GM06990 (cell line): ENCODE results near the gene COL11A1.

Source experiments
- DNase-seq: peaks from one replicate; pipeline ENCODE4 v3.0.0-alpha.2; 2011; ENCODE audit not compliant: insufficient read length; ENCODE audit errors: extremely low read depth
- H3K27me3 ChIP-seq: replicated peaks from 2 replicates; pipeline ENCODE4 v1.6.0; 2011; ENCODE audit warnings: low read length; ENCODE audit not compliant: control insufficient read depth, insufficient read depth
- H3K36me3 ChIP-seq: 2 replicates; pipeline ENCODE4 v1.5.1; 2011; ENCODE audit warnings: low read length; ENCODE audit not compliant: control insufficient read depth, insufficient read depth
- H3K4me3 ChIP-seq: replicated peaks from 2 replicates; pipeline ENCODE4 v1.5.1; 2011; ENCODE audit warnings: low read depth, mild to moderate bottlenecking, control low read depth, low read length
- CTCF ChIP-seq: IDR thresholded peaks from 2 replicates; pipeline ENCODE4 v1.5.1; 2011; ENCODE audit warnings: low read length, control low read depth, mild to moderate bottlenecking, inconsistent platforms; ENCODE audit not compliant: insufficient read depth, poor library complexity, severe bottlenecking

COL11A1 gene

GRCh38 chr1:103084181-103084580 is 24.1 kb downstream of the COL11A1 start:
- DNase-seq = no peak
- no peaks in the 10 kb centered on the region for H3K36me3 ChIP-seq
- no peak for TF ChIP-seq CTCF
- no peak overlapping the region for H3K4me3 ChIP-seq
- no peaks in the 10 kb centered on the region for H3K27me3 ChIP-seq

GRCh38 chr1:103075316-103076000 is 32.9 kb downstream of the COL11A1 start:
- no peaks in the 10 kb centered on the region for H3K27me3 ChIP-seq
- TF ChIP-seq CTCF = no peak
- DNase-seq = no peak
- no peaks in the 10 kb centered on the region for H3K36me3 ChIP-seq
- H3K4me3 ChIP-seq = no peak overlapping the region

- Histone ChIP-seq H3K36me3 (no peaks in the 10 kb centered on the region), H3K27me3 (no peaks in the 10 kb centered on the region), H3K4me3 (no peak overlapping the region)
- no peak for DNase-seq
- TF ChIP-seq CTCF = no peak
Observed at GRCh38 chr1:103074224-103074623, 34.1 kb downstream of the COL11A1 start.

- H3K27me3 ChIP-seq = no peaks in the 10 kb centered on the region
Observed at GRCh38 chr1:103069201-103069600, 39.1 kb downstream of the COL11A1 start.

DNA sequence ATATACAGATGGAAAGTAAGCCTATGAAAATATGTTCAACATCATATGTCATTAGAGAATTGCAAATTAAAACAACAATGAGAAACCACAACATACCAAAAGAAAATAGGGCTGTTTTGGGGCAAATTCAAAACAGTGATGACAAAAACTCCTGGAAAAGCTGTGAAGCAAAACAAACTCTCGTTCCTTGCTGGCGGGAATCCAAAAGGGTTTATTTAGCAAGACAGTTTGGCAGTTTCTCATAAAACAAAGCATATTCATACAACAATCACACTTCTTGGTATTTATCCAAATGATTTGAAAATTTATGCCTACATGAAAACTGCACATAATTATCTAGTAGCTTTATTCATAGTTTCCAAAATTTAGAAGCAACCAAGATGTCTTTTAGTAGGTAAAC is 44.4 kb downstream of the COL11A1 start:
- no peak for TF ChIP-seq CTCF
- H3K4me3 ChIP-seq = no peak overlapping the region

More at GRCh38 chr1:103069201-103069600, 39.1 kb downstream of the COL11A1 start:
- DNase-seq = no peak
- Histone ChIP-seq H3K4me3 (no peak overlapping the region), H3K36me3 (no peaks in the 10 kb centered on the region)
- no peak for TF ChIP-seq CTCF

DNA sequence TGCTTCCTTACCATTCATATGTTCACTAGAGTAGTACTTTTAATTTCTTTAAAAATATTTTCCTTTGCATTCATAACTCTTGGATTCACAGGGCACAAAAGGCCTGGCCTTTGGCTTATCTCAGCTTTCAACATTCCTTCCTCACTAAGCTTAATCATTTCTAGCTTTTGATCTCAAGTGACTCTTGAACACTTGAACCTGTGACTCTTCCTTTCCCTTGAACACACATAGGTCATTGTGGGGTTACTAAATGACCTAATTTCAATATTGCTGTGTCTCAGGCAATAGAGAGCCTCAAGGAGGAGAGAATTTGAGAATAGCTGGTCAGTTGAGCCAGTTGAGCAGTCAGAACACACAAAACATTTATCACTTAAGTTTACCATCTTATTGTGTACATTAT is 49.9 kb downstream of the COL11A1 start:
- H3K36me3 ChIP-seq = no peaks in the 10 kb centered on the region
- no peaks in the 10 kb centered on the region for H3K27me3 ChIP-seq
- TF ChIP-seq CTCF = no peak
- no peak overlapping the region for H3K4me3 ChIP-seq
- DNase-seq = no peak

More for the DNA sequence above, 44.4 kb downstream of the COL11A1 start:
- Histone ChIP-seq H3K27me3 (no peaks in the 10 kb centered on the region), H3K36me3 (no peaks in the 10 kb centered on the region)
- no peak for DNase-seq
